HG03575 (cell line): ENCODE data around the gene EIF2S3.

ENCODE experiments used
- ATAC-seq: cut with Tn5 transposase; IDR thresholded peaks from one replicate; pipeline ENCODE4 v1.9.1; 2021; ENCODE audit not compliant: unreplicated experiment, insufficient number of reproducible peaks, low FRiP score; ENCODE audit errors: extremely low read depth

The EIF2S3 gene

GRCh38 chrX:24113181-24113580 lies 58.4 kb downstream of the EIF2S3 start:
- no peak for ATAC-seq

GRCh38 chrX:24117258-24117657 lies 62.5 kb downstream of the EIF2S3 start:
- ATAC-seq = no peak

- ATAC-seq = no peak
Observed at GRCh38 chrX:24124244-24124799, 69.6 kb downstream of the EIF2S3 start.

- ATAC-seq = no peak
Observed at GRCh38 chrX:24125028-24125612, 70.4 kb downstream of the EIF2S3 start.
